HG03108 (cell line): ENCODE measurements around the gene TRAF6.

Experiments used
- ATAC-seq: cut with Tn5 transposase; IDR thresholded peaks from one replicate; pipeline ENCODE4 v1.9.1; 2021; ENCODE audit warnings: moderate library complexity; ENCODE audit not compliant: unreplicated experiment

Gene TRAF6

GRCh38 chr11:36460220-36460619 is 49.9 kb downstream of the TRAF6 start:
- ATAC-seq, result no peak

GRCh38 chr11:36459046-36459445 is 51.0 kb downstream of the TRAF6 start:
- ATAC-seq, result no peak

- no peak for ATAC-seq
Observed at GRCh38 chr11:36458129-36458915, 51.8 kb downstream of the TRAF6 start.

- no peak for ATAC-seq
Observed at GRCh38 chr11:36456156-36456555, 53.9 kb downstream of the TRAF6 start.

- no peak for ATAC-seq
Observed at GRCh38 chr11:36455658-36456111, 54.4 kb downstream of the TRAF6 start.

GRCh38 chr11:36454941-36455631 is 55.0 kb downstream of the TRAF6 start:
- ATAC-seq, result no peak

- ATAC-seq, result no peak
Observed at GRCh38 chr11:36454551-36454940, 55.5 kb downstream of the TRAF6 start.

GRCh38 chr11:36453678-36454077 is 56.4 kb downstream of the TRAF6 start:
- no peak for ATAC-seq

GRCh38 chr11:36452961-36453360 is 57.1 kb downstream of the TRAF6 start:
- ATAC-seq, result no peak

GRCh38 chr11:36452236-36452940 is 57.7 kb downstream of the TRAF6 start:
- no peak for ATAC-seq

- ATAC-seq, result no peak
Observed at GRCh38 chr11:36451681-36452080, 58.4 kb downstream of the TRAF6 start.

GRCh38 chr11:36451045-36451444 is 59.0 kb downstream of the TRAF6 start:
- ATAC-seq, result no peak

GRCh38 chr11:36450110-36450572 is 59.9 kb downstream of the TRAF6 start:
- ATAC-seq, result peak; percentile 59

- ATAC-seq, result no peak
Observed at GRCh38 chr11:36449561-36450096, 60.4 kb downstream of the TRAF6 start.

- no peak for ATAC-seq
Observed at GRCh38 chr11:36447947-36448346, 62.1 kb downstream of the TRAF6 start.

GRCh38 chr11:36447514-36447913 is 62.6 kb downstream of the TRAF6 start:
- ATAC-seq, result no peak

- no peak for ATAC-seq
Observed at GRCh38 chr11:36446135-36446534, 63.9 kb downstream of the TRAF6 start.

- no peak for ATAC-seq
Observed at GRCh38 chr11:36443661-36444060, 66.4 kb downstream of the TRAF6 start.

GRCh38 chr11:36441610-36442208 is 68.4 kb downstream of the TRAF6 start:
- peak; percentile 96 for ATAC-seq

- ATAC-seq, result no peak
Observed at GRCh38 chr11:36438126-36438525, 71.9 kb downstream of the TRAF6 start.

- ATAC-seq, result no peak
Observed at GRCh38 chr11:36437413-36437812, 72.7 kb downstream of the TRAF6 start.
